ENCODE results near the gene CAMTA1. TPM values are rescaled to one million over a fixed set of nuclear protein-coding genes. Genes with fewer than 3 reads are reported as not detected.

The CAMTA1 gene
- total RNA-seq, 1 experiment from 2014 or later = 82.2 TPM

DNA sequence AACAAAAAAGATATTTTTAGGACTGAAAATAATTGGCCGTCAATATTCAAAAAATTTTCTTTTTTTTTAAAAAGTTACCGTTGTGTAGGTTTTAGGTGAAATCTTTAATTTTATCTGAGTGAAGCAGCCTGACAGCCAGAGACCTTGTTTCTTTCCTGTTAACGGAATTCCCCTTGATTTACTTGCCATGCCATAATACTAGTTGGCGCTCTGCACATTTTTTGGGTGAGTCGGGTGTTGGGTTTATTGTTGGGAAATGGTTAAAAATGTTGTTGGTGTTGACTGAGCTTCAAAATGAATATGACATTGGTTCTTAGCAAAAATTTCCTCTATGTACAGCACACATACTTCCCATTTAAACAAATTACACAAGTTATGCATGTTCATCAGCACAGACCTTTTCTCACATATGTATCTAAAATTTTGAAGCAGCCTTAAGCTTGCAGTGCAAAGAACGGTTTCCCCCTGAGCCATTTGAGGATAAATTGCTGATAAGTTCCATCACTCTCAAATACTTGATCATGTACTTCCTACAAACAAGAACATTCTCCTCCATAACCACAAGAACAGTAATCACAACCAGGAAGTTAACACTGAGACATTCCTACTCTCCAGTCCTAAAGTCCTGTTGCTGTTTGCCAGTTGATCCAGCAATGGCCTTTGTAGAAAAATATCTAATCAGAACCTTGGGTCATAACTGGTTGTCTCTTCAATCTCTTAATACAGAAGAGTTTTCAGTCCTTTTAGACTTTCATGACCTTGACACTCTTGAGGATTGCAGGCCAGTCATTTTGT lies 34.2 kb downstream of the CAMTA1 start:
- ATAC-seq = no peak
- H3K27me3 ChIP-seq (ENCODE audit: control insufficient read depth, insufficient read depth, low read length) = no peaks in the 10 kb centered on the region
- CTCF ChIA-PET = no interaction called here
- in situ Hi-C loops (cut with HindIII; ENCODE audit: low pct_unique_long_range_greater_than_20kb, low sequenced_read_pairs) = no loop called here
- H3K4me1 ChIP-seq (ENCODE audit: control insufficient read depth, insufficient read depth, low read length) = 0 out of 2 replicates have a peak, but pooled peaks cover 2% of the 10 kb centered on the region
- H3K9me3 ChIP-seq (ENCODE audit: control insufficient read depth, insufficient read depth, low read depth, low read length) = no peaks in the 10 kb centered on the region
- no peak overlapping the region for H3K4me3 ChIP-seq (ENCODE audit: low read depth in 2 of 2, low read length in 2 of 2)
- POLR2A ChIA-PET = no interaction called here
- intact Hi-C loops (cut with micrococcal nuclease; ENCODE audit: unreplicated experiment) = loop anchor here (10.0 kb wide), 1 partner anchor 65 kb away; no protein-coding TSS in a partner anchor
- no peak for DNase-seq (ENCODE audit: low read depth, low spot score)
- no TSS peak for BruUV-seq (replicated peaks)
- no peaks in the 10 kb centered on the region for H3K36me3 ChIP-seq (ENCODE audit: control insufficient read depth, insufficient read depth, low read length)
- TF ChIP-seq, protein P1, sequence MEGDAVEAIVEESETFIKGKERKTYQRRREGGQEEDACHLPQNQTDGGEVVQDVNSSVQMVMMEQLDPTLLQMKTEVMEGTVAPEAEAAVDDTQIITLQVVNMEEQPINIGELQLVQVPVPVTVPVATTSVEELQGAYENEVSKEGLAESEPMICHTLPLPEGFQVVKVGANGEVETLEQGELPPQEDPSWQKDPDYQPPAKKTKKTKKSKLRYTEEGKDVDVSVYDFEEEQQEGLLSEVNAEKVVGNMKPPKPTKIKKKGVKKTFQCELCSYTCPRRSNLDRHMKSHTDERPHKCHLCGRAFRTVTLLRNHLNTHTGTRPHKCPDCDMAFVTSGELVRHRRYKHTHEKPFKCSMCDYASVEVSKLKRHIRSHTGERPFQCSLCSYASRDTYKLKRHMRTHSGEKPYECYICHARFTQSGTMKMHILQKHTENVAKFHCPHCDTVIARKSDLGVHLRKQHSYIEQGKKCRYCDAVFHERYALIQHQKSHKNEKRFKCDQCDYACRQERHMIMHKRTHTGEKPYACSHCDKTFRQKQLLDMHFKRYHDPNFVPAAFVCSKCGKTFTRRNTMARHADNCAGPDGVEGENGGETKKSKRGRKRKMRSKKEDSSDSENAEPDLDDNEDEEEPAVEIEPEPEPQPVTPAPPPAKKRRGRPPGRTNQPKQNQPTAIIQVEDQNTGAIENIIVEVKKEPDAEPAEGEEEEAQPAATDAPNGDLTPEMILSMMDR (IDR thresholded peaks at IDR 0.05) = no peak
- TF ChIP-seq TCF7L2 (IDR thresholded peaks at IDR 0.05; ENCODE audit: low read depth, low read length) (no peak), REST (IDR thresholded peaks at IDR 0.05; ENCODE audit: insufficient read depth in 1 of 2, low read depth in 2 of 2, low read length in 1 of 2) (no peak), SIN3A (IDR thresholded peaks at IDR 0.05; ENCODE audit: borderline replicate concordance, insufficient read depth, low read depth, low read length) (no peak), POLR2AphosphoS5 (IDR thresholded peaks at IDR 0.05; ENCODE audit: low read depth, low read length) (no peak)
- no peak overlapping the region for H3K27ac ChIP-seq (ENCODE audit: low read length)

GRCh38 chr1:6820899-6821298 lies 35.6 kb downstream of the CAMTA1 start:
- Histone ChIP-seq H3K4me3 (ENCODE audit: low read depth in 2 of 2, low read length in 2 of 2) (no peak overlapping the region), H3K27me3 (ENCODE audit: control insufficient read depth, insufficient read depth, low read length) (no peaks in the 10 kb centered on the region), H3K9me3 (ENCODE audit: control insufficient read depth, insufficient read depth, low read depth, low read length) (no peaks in the 10 kb centered on the region), H3K27ac (ENCODE audit: low read length) (no peak overlapping the region), H3K4me1 (ENCODE audit: control insufficient read depth, insufficient read depth, low read length) (0 out of 2 replicates have a peak, but pooled peaks cover 2% of the 10 kb centered on the region), H3K36me3 (ENCODE audit: control insufficient read depth, insufficient read depth, low read length) (no peaks in the 10 kb centered on the region)
- in situ Hi-C loops (cut with HindIII; ENCODE audit: low pct_unique_long_range_greater_than_20kb, low sequenced_read_pairs) = no loop called here
- ChIA-PET POLR2A (no interaction called here), CTCF (no interaction called here)
- intact Hi-C loops (cut with micrococcal nuclease; ENCODE audit: unreplicated experiment) = no loop called here
- no peak for ATAC-seq
- TF ChIP-seq POLR2AphosphoS5 (IDR thresholded peaks at IDR 0.05; ENCODE audit: low read depth, low read length) (no peak), REST (IDR thresholded peaks at IDR 0.05; ENCODE audit: insufficient read depth in 1 of 2, low read depth in 2 of 2, low read length in 1 of 2) (no peak), SIN3A (IDR thresholded peaks at IDR 0.05; ENCODE audit: borderline replicate concordance, insufficient read depth, low read depth, low read length) (no peak), TCF7L2 (IDR thresholded peaks at IDR 0.05; ENCODE audit: low read depth, low read length) (no peak)
- TF ChIP-seq, protein P1 (IDR thresholded peaks at IDR 0.05) = no peak
- no peak for DNase-seq (ENCODE audit: low read depth, low spot score)
- BruUV-seq (replicated peaks) = no TSS peak
